ENCODE measurements around the gene NEDD9. TPM values are rescaled to one million over a fixed set of nuclear protein-coding genes. Genes with fewer than 3 reads are reported as not detected.

The NEDD9 gene
- total RNA-seq, 1 experiment from 2014 or later: 0.17 TPM

DNA sequence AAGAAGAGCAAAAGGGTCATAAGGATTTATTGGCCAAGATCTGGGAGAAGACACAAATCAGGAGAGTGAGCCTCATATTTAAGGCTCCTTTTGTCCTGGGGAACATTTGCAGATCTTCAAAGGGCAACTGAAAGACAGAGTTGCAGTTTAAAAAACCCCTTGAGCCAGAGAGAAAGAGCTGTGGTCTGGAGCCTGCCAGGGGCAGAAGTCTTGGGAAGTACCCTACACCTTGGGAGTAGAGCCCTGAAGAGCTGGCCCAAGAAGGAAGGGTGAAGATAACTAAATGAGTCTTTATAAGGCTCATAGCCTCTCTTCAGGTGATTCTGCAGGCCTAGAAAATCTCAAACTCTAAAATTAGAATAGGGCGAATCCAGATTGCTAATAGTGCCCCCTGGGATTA lies 81.0 kb downstream of the NEDD9 start (continued):
- TF ChIP-seq, protein P1, sequence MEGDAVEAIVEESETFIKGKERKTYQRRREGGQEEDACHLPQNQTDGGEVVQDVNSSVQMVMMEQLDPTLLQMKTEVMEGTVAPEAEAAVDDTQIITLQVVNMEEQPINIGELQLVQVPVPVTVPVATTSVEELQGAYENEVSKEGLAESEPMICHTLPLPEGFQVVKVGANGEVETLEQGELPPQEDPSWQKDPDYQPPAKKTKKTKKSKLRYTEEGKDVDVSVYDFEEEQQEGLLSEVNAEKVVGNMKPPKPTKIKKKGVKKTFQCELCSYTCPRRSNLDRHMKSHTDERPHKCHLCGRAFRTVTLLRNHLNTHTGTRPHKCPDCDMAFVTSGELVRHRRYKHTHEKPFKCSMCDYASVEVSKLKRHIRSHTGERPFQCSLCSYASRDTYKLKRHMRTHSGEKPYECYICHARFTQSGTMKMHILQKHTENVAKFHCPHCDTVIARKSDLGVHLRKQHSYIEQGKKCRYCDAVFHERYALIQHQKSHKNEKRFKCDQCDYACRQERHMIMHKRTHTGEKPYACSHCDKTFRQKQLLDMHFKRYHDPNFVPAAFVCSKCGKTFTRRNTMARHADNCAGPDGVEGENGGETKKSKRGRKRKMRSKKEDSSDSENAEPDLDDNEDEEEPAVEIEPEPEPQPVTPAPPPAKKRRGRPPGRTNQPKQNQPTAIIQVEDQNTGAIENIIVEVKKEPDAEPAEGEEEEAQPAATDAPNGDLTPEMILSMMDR (IDR thresholded peaks at IDR 0.05 in 2 of 3, conservative IDR thresholded peaks at IDR 0.05 in 1 of 3; ENCODE audit: borderline replicate concordance in 1 of 3, insufficient read depth in 1 of 3, low read depth in 2 of 3, low read length in 2 of 3): no peak
- TF ChIP-seq POLR2AphosphoS5 (IDR thresholded peaks at IDR 0.05; ENCODE audit: low read depth, low read length): no peak

DNA sequence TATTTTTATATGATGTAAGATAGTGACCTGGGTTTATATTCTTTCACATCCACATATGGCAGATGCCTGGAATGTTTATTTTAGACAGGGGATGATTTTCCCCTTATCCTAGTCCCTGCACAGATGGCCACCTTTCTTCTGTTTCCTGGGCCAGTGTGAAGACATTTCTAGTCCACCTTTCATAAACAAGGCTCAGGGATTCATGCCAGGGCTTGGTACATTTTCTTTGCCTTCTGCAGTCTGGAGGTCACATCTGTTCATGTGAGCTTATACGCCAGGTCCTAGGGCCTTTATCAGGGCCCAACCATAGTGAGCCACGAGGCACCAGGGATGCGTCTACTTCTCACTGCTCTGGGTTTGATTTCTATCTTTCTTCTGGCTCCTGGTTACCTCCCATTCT lies 82.9 kb downstream of the NEDD9 start:
- Histone ChIP-seq H4K20me1 (ENCODE audit: insufficient read depth) (no peaks in the 10 kb centered on the region), H3K27ac (ENCODE audit: low read depth, low read length) (no peak overlapping the region), H3K4me1 (ENCODE audit: control insufficient read depth in 1 of 2, insufficient read depth in 2 of 2, low read length in 2 of 2) (no peaks in the 10 kb centered on the region), H3K36me3 (ENCODE audit: control insufficient read depth in 1 of 2, insufficient read depth in 2 of 2, low read length in 2 of 2) (no peaks in the 10 kb centered on the region), H3K27me3 (ENCODE audit: insufficient read depth, low read length) (no peaks in the 10 kb centered on the region), H2AFZ (ENCODE audit: low read depth, low read length, poor library complexity, severe bottlenecking) (no peak overlapping the region), H3K9ac (ENCODE audit: low read length) (no peak overlapping the region), H3K4me2 (ENCODE audit: low read length) (no peak overlapping the region), H3K9me3 (ENCODE audit: control insufficient read depth in 1 of 2, insufficient read depth in 1 of 2, low read depth in 1 of 2, low read length in 2 of 2) (no peaks in the 10 kb centered on the region), H3K79me2 (ENCODE audit: insufficient read depth, low read length) (no peaks in the 10 kb centered on the region), H3K4me3 (replicated peaks in 1 of 2; ENCODE audit: low read depth in 1 of 2, low read length in 2 of 2) (no peak overlapping the region), H3K9me2 (ENCODE audit: insufficient read depth) (no peaks in the 10 kb centered on the region)
- no peak for DNase-seq (ENCODE audit: low read depth, low spot score)
- intact Hi-C loops (cut with micrococcal nuclease): no loop called here
- POLR2A ChIA-PET: no interaction called here
- RAD21 ChIA-PET (ENCODE audit: low non-redundant PET in 1 of 2, low total read pairs in 2 of 2, uncharacterized antibody in 2 of 2, unreplicated experiment in 2 of 2): no interaction called here
- CTCF ChIA-PET: no interaction called here
- TF ChIP-seq SP1 (IDR thresholded peaks at IDR 0.05; ENCODE audit: low read depth): no peak
- TF ChIP-seq CBX3 (IDR thresholded peaks at IDR 0.05; ENCODE audit: low read depth): no peak
- TF ChIP-seq, protein P2, sequence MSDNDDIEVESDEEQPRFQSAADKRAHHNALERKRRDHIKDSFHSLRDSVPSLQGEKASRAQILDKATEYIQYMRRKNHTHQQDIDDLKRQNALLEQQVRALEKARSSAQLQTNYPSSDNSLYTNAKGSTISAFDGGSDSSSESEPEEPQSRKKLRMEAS (IDR thresholded peaks at IDR 0.05): no peak
- no peak for TF ChIP-seq SIN3A (IDR thresholded peaks at IDR 0.05; ENCODE audit: low read depth)
- TF ChIP-seq FOSL1 (IDR thresholded peaks at IDR 0.05; ENCODE audit: low read depth): no peak
- no peak for TF ChIP-seq ELF1 (IDR thresholded peaks at IDR 0.05; ENCODE audit: borderline replicate concordance, low read depth)
- no peak for TF ChIP-seq TCF7L2 (IDR thresholded peaks at IDR 0.05; ENCODE audit: borderline replicate concordance, extremely low read depth, insufficient read depth, insufficient read length)
- no peak for TF ChIP-seq ZFX (IDR thresholded peaks at IDR 0.05)
- TF ChIP-seq, protein P3, sequence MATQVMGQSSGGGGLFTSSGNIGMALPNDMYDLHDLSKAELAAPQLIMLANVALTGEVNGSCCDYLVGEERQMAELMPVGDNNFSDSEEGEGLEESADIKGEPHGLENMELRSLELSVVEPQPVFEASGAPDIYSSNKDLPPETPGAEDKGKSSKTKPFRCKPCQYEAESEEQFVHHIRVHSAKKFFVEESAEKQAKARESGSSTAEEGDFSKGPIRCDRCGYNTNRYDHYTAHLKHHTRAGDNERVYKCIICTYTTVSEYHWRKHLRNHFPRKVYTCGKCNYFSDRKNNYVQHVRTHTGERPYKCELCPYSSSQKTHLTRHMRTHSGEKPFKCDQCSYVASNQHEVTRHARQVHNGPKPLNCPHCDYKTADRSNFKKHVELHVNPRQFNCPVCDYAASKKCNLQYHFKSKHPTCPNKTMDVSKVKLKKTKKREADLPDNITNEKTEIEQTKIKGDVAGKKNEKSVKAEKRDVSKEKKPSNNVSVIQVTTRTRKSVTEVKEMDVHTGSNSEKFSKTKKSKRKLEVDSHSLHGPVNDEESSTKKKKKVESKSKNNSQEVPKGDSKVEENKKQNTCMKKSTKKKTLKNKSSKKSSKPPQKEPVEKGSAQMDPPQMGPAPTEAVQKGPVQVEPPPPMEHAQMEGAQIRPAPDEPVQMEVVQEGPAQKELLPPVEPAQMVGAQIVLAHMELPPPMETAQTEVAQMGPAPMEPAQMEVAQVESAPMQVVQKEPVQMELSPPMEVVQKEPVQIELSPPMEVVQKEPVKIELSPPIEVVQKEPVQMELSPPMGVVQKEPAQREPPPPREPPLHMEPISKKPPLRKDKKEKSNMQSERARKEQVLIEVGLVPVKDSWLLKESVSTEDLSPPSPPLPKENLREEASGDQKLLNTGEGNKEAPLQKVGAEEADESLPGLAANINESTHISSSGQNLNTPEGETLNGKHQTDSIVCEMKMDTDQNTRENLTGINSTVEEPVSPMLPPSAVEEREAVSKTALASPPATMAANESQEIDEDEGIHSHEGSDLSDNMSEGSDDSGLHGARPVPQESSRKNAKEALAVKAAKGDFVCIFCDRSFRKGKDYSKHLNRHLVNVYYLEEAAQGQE (IDR thresholded peaks at IDR 0.05; ENCODE audit: low read depth): no peak
- ATAC-seq: no peak
- no TSS peak for BruUV-seq (replicated peaks)

All from HCT116 (cell line).